ENCODE results near the gene NEURL4. TPM values are rescaled to one million over a fixed set of nuclear protein-coding genes. Genes with fewer than 3 reads are reported as not detected.

NEURL4 gene
- total and polyA plus RNA-seq, 7 donors, result 20.7 to 53.8 (median 26.8) TPM

DNA sequence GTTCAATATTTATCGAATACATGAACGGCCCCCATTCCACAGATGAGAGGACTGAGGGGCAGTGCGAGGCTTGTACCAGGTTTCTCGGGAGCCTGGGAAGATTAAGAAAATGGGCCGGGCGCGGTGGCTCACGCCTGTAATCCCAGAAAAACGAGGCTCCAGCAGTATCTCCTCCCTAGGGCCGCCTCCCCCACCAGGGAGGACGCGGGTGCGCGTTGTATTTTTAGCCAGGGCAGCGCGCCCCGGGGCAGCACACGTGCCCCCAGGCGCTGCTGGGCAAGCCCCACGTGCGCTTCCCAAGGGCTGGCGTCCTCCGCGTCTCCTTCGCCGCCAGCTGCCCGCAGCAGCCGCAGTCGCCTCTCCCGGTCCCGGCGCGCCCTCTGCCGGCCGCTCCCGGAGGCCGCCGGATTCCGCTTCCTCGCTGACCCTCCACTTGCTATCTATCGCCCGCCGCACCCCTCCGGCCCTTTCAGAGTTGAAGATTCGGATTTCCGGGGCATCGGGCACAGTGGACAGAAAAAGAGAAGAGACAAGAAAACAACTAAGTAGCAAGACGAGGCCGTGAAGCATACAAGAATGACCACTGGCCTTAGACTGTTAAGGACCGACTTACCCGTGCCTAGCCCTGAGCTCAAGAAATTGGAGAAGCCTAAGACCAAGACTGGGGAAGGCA is 32.8 kb downstream of the NEURL4 start:
- intact Hi-C loops (cut with DNase I), result loop anchor here (1.0 to 5.0 kb wide), 5 partner anchors 16 to 249 kb away; partner anchors contain the start of genes ELP5 (in 1 of the 2) and SLC2A4 (in 1 of the 2)
- no peaks in the 10 kb centered on the region for H3K9me3 ChIP-seq
- H3K4me3 ChIP-seq, result peak overlapping the region; percentile 43
- TF ChIP-seq, protein P1, sequence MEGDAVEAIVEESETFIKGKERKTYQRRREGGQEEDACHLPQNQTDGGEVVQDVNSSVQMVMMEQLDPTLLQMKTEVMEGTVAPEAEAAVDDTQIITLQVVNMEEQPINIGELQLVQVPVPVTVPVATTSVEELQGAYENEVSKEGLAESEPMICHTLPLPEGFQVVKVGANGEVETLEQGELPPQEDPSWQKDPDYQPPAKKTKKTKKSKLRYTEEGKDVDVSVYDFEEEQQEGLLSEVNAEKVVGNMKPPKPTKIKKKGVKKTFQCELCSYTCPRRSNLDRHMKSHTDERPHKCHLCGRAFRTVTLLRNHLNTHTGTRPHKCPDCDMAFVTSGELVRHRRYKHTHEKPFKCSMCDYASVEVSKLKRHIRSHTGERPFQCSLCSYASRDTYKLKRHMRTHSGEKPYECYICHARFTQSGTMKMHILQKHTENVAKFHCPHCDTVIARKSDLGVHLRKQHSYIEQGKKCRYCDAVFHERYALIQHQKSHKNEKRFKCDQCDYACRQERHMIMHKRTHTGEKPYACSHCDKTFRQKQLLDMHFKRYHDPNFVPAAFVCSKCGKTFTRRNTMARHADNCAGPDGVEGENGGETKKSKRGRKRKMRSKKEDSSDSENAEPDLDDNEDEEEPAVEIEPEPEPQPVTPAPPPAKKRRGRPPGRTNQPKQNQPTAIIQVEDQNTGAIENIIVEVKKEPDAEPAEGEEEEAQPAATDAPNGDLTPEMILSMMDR (IDR thresholded peaks at IDR 0.05), result peak; percentile 98
- H3K4me1 ChIP-seq, result peaks cover 27% of the 10 kb centered on the region
- peak; percentile 82 to 92 (median 83) for ATAC-seq
- peak; percentile 90 to 95 for DNase-seq
- H3K27me3 ChIP-seq (ENCODE audit: insufficient read depth in 3 of 3, low read length in 2 of 3), result peaks cover 0 to 9% (median 0%) of the 10 kb centered on the region in 3 donors
- no peaks in the 10 kb centered on the region for H3K36me3 ChIP-seq (ENCODE audit: insufficient read depth in 1 of 2, low read depth in 1 of 2)
- peak overlapping the region; percentile 91 for H3K27ac ChIP-seq
- 1 to 3% (median 2%) methylated on average over 51 of the region's 51 CpGs for WGBS, 3 donors

DNA sequence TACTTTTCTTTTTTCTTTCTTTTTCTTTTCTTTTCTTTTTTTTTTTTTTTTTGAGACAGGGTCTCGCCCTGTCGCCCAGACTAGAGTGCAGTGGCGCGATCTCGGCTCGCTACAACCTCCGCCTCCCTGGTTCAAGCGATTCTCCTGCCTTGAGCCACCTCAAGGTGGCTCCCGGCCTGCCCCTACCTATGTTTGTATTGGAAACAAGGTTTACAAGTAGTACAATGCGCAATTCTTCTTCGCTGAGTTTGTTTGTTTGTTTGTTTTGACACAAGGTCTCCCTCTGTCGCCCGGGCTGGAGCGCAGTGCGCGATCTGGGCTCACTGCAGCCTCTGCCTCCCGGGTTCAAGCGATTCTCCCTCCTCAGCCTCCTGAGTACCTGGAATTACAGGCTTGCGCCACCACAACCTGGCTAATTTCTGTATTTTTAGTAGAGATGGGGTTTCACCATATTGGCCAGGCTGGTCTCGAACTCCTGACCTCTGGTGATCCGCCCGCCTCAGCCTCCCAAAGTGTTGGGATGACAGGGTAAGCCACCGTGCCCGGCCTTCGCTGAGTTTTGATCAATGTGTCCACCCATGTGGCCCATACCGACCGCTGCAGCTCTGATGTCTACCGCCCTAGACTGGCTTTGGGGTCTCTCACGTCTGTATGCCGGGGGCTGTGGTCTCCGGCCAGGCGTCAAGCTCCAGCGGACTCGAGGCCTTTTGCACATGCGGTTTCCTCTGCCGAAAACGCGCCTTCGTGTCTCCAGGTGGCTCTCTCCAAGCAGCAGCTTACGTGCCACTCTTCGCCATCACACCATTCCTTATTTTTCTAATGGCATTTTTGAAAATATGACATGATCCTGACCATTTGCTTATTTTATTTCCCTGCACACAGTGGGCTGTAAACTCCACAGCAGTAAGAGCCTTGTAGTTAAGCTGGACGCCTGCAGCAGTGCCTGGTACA is 33.6 kb downstream of the NEURL4 start:
- DNase-seq, result no peak
- 67 to 69% (median 69%) methylated on average over 38 to 42 of the region's 42 CpGs for WGBS, 3 donors
- H3K27me3 ChIP-seq (ENCODE audit: insufficient read depth in 3 of 3, low read length in 2 of 3), result peaks cover 0 to 9% (median 0%) of the 10 kb centered on the region in 3 donors
- peaks cover 35% of the 10 kb centered on the region for H3K4me1 ChIP-seq
- peak overlapping the region; percentile 91 for H3K27ac ChIP-seq
- H3K36me3 ChIP-seq (ENCODE audit: insufficient read depth in 1 of 2, low read depth in 1 of 2), result no peaks in the 10 kb centered on the region
- ATAC-seq, result peak in 1 of 4 donors; percentile 10
- TF ChIP-seq, protein P1 (IDR thresholded peaks at IDR 0.05), result no peak
- peak overlapping the region; percentile 58 for H3K4me3 ChIP-seq
- no peaks in the 10 kb centered on the region for H3K9me3 ChIP-seq
- intact Hi-C loops (cut with DNase I), result loop anchor here (1.0 to 5.0 kb wide), 5 partner anchors 15 to 248 kb away; partner anchors contain the start of genes ELP5 (in 1 of the 2) and SLC2A4 (in 1 of the 2)

DNA sequence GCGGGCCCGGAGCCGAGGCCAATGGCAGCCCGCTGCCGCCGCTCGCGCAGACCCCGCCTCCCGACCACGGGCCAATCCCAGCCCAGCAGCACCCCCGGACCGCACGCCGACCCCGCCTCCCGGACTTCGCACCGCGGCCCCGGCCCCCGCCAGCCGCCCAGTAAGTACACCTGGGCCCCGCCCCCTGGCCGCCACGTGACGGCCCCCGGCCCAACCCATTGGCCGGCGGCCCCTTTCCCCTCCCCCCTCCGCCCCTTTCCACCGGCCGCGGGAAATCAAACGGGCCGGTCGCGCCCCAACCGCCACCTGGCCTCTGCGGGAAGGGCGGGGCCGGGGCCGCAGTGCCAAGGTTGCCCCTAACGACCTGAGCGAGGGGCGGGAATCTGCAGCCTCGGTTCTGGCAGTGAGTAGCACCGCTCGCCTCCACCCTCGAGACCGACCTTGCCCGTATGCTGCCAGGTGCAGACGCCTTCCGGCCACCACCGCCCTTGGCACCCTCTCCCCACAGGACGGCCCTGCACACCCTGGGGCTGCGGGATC is 34.5 kb downstream of the NEURL4 start, which contains the start of gene YBX2:
Gene YBX2, minus strand, starts transcription at position 26 of the 540 bp plus-strand sequence. CDS start 139 bp downstream, outside the sequence.
- H3K36me3 ChIP-seq (ENCODE audit: insufficient read depth in 1 of 2, low read depth in 1 of 2), result no peaks in the 10 kb centered on the region
- 2 to 6% (median 2%) methylated on average over 18 to 57 of the region's 57 CpGs for WGBS, 3 donors
- peaks cover 0 to 9% (median 0%) of the 10 kb centered on the region in 3 donors for H3K27me3 ChIP-seq (ENCODE audit: insufficient read depth in 3 of 3, low read length in 2 of 3)
- peak within 1 kb of the TSS; percentile 58 for H3K4me3 ChIP-seq
- H3K4me1 ChIP-seq, result peaks cover 40% of the 10 kb centered on the region
- TF ChIP-seq, protein P1 (IDR thresholded peaks at IDR 0.05), result no peak
- no peaks in the 10 kb centered on the region for H3K9me3 ChIP-seq
- H3K27ac ChIP-seq, result peak within 1 kb of the TSS; percentile 91
- DNase-seq (peak; percentile 81 to 93), ATAC-seq (peak; percentile 50 to 61 (median 51))
- intact Hi-C loops (cut with DNase I), result loop anchor here in 1 of 2 donors (5.0 kb wide), 1 partner anchor 247 kb away; no protein-coding TSS in a partner anchor

DNA sequence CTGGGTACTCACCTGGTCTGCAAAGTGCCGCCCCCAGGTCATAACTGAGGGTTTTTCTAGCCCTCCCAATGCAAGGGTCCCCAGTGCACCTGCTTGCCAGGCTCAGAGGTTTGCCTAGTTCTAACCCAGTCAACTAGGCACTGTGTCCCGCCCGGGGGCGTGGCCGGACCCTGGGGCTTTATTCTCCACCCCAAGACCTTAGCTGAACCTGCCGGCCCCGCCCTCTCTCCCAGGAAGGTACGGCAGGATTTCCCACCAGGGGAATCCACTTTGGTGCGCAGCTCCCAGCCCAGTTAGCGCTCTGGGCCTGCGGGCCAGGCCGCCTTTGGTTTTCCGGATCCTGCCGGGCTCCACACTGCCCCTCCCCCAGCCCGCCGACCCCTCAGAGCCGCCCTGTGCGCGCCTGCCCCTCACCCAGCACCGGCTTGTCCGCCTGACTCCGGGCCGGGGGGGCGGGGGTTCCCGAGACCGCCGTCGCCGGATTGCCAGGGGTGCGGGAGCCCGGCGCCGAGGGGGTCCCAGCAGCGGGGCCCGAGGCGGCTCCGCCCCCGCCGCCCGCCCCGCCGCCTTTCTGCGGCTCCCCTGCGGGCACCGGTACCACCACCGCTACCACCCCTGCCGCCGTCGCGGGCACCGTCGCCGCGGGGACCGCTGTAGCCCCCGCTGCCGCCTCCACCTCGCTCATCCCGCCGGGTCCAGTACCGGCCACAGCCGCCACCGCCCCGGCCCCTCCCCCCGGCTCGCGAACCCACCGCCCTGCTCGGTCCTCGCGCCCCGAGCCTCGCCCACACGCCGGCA is 35.1 kb downstream of the NEURL4 start:
- no peak for ATAC-seq
- 4 to 7% (median 6%) methylated on average over 28 to 75 of the region's 75 CpGs for WGBS, 3 donors
- peak overlapping the region; percentile 91 for H3K27ac ChIP-seq

More for the DNA sequence above, 35.1 kb downstream of the NEURL4 start:
- Histone ChIP-seq H3K4me1 (peaks cover 40% of the 10 kb centered on the region), H3K4me3 (peak overlapping the region; percentile 58), H3K27me3 (ENCODE audit: insufficient read depth in 3 of 3, low read length in 2 of 3) (peaks cover 0 to 9% (median 0%) of the 10 kb centered on the region in 3 donors), H3K36me3 (ENCODE audit: insufficient read depth in 1 of 2, low read depth in 1 of 2) (no peaks in the 10 kb centered on the region), H3K9me3 (no peaks in the 10 kb centered on the region)
- TF ChIP-seq, protein P1 (IDR thresholded peaks at IDR 0.05), result no peak
- no peak for DNase-seq
- intact Hi-C loops (cut with DNase I), result no loop called here

All from psoas muscle (tissue), 8 donors.